Endothelial cell of umbilical vein (primary cell): ENCODE measurements around the gene ABCA2. TPM values are rescaled to one million over a fixed set of nuclear protein-coding genes. Genes with fewer than 3 reads are reported as not detected.

Source experiments
- BruUV-seq: library from RNA; stranded (reverse); fragments of 400-500 nt; replicated peaks from 2 replicates; lab custom pipeline; 2021; lab: Mats Ljungman, UMichigan
- CTCF ChIA-PET: fragments of 300-600, 350-600 bp; sonication (Branson Sonifier 250); formaldehyde crosslinking; loops from one replicate; lab custom pipeline; 2021; ENCODE audit warnings: antibody characterized with exemption, inconsistent platforms; lab: Charles Lee
- POLR2A ChIA-PET: fragments of 300-600, 350-600 bp; sonication (Branson Sonifier 250); formaldehyde crosslinking; loops from one replicate; lab custom pipeline; 2021; ENCODE audit warnings: antibody characterized with exemption, inconsistent platforms; lab: Charles Lee
- DNase-seq: peaks from one replicate; pipeline ENCODE4 v3.0.0-alpha.2; 2011; ENCODE audit warnings: low read depth, low spot score
- FAIRE-seq: peaks from 2 replicates; lab custom pipeline; 2011; peaks lifted over from hg19 to GRCh38; lab: Jason Lieb, UNC
- H2AFZ ChIP-seq: 2 replicates; pipeline ENCODE4 v1.6.0; 2012; ENCODE audit warnings: low read depth, low read length, control low read depth, inconsistent platforms
- H3K27ac ChIP-seq: 2 replicates; pipeline ENCODE4 v1.5.1; 2011; ENCODE audit warnings: low read depth, mild to moderate bottlenecking, control low read depth, low read length, moderate library complexity; ENCODE audit not compliant: insufficient read depth
- H3K27me3 ChIP-seq, 2 experiments: 2 replicates each; pipeline versions ENCODE4 v1.6.0 to v1.6.1; 2011; ENCODE audit warnings: low read length in 2 of 2, mixed read lengths in 1 of 2; ENCODE audit not compliant: control insufficient read depth in 2 of 2, insufficient read depth in 2 of 2
- H3K36me3 ChIP-seq, 2 experiments: 2 replicates in 1 of 2; 3 replicates in 1 of 2; pipeline ENCODE4 v1.5.1; 2011; ENCODE audit warnings: low read length in 2 of 2, mild to moderate bottlenecking in 1 of 2, moderate library complexity in 1 of 2; ENCODE audit not compliant: control insufficient read depth in 2 of 2, insufficient read depth in 2 of 2; ENCODE audit errors: extremely low read depth in 1 of 2
- H3K4me1 ChIP-seq: 3 replicates; pipeline ENCODE4 v1.5.1; 2011; ENCODE audit warnings: mild to moderate bottlenecking, low read length; ENCODE audit not compliant: control insufficient read depth, insufficient read depth; ENCODE audit errors: extremely low read depth
- H3K4me2 ChIP-seq: 2 replicates; pipeline ENCODE4 v1.6.1; 2011; ENCODE audit warnings: low read length, control low read depth, mixed read lengths; ENCODE audit not compliant: insufficient read depth
- H3K4me3 ChIP-seq, 3 experiments: fragments of 200-600 bp in 1 of 3; sonication (generic), shearing (Covaris generic) in 1 of 3; replicated peaks in 1 of 3; 2 replicates each; pipeline ENCODE4 v1.5.1; 2011 to 2016; ENCODE audit warnings: control low read depth in 3 of 3, low read length in 3 of 3, mild to moderate bottlenecking in 2 of 3, inconsistent platforms in 1 of 3, low read depth in 1 of 3, moderate library complexity in 1 of 3; ENCODE audit not compliant: insufficient read depth in 1 of 3
- H3K79me2 ChIP-seq: 2 replicates; pipeline ENCODE4 v1.6.0; 2012; ENCODE audit warnings: low read length, inconsistent platforms; ENCODE audit not compliant: control insufficient read depth, insufficient read depth
- H3K9ac ChIP-seq: replicated peaks from 2 replicates; pipeline ENCODE3; 2011; ENCODE audit warnings: low read length, control low read depth; ENCODE audit not compliant: insufficient read depth; ENCODE audit errors: extremely low read depth
- H3K9me1 ChIP-seq: replicated peaks from 3 replicates; pipeline ENCODE4 v1.6.0; 2011; ENCODE audit warnings: mild to moderate bottlenecking, low read length; ENCODE audit not compliant: control insufficient read depth, insufficient read depth; ENCODE audit errors: extremely low read depth
- H3K9me3 ChIP-seq: replicated peaks from 2 replicates; pipeline ENCODE4 v1.5.1; 2012; ENCODE audit warnings: low read length, inconsistent platforms; ENCODE audit not compliant: control insufficient read depth, insufficient read depth
- H4K20me1 ChIP-seq: replicated peaks from 2 replicates; pipeline ENCODE3; 2011; ENCODE audit warnings: mild to moderate bottlenecking, low read length; ENCODE audit not compliant: control insufficient read depth, insufficient read depth; ENCODE audit errors: extremely low read depth
- EZH2 ChIP-seq: IDR thresholded peaks from 2 replicates; pipeline ENCODE4 v1.6.1; 2012; ENCODE audit warnings: borderline replicate concordance, low read depth, mild to moderate bottlenecking, moderate library complexity, low read length, inconsistent platforms; ENCODE audit not compliant: severe bottlenecking
- FOS ChIP-seq: IDR thresholded peaks from 2 replicates; pipeline ENCODE4 v1.6.1; 2011; ENCODE audit warnings: mild to moderate bottlenecking, low read length, moderate library complexity, borderline replicate concordance; ENCODE audit not compliant: insufficient read depth
- GATA2 ChIP-seq: IDR thresholded peaks from 2 replicates; pipeline ENCODE4 v1.7.0; 2011; ENCODE audit warnings: low read depth, mild to moderate bottlenecking, moderate library complexity, mixed read lengths, low read length; ENCODE audit not compliant: insufficient read length, insufficient read depth
- JUN ChIP-seq: IDR thresholded peaks from 2 replicates; pipeline ENCODE4 v1.6.1; 2011; ENCODE audit warnings: borderline replicate concordance, low read depth; ENCODE audit not compliant: insufficient read length, insufficient read depth
- MYC ChIP-seq: IDR thresholded peaks from one replicate; pipeline ENCODE4 v1.6.1; 2011; ENCODE audit warnings: mild to moderate bottlenecking, low read depth, low read length
- POLR2A ChIP-seq: IDR thresholded peaks from 2 replicates; pipeline ENCODE4 v1.6.1; 2012; ENCODE audit warnings: low read depth, mild to moderate bottlenecking, control low read depth, low read length
- POLR2AphosphoS5 ChIP-seq: IDR thresholded peaks from 2 replicates; pipeline ENCODE4 v1.6.1; 2012; ENCODE audit warnings: low read depth, mild to moderate bottlenecking, control low read depth, low read length, moderate library complexity; ENCODE audit not compliant: insufficient read depth
- dilution Hi-C: fragments of 300-500 bp; cut with MboI; formaldehyde crosslinking; loops from one replicate; pipeline ENCODE4 v1.15.0; 2019; ENCODE audit warnings: low sequenced_read_pairs; ENCODE audit not compliant: extremely low pct_ligation_motif_present
- intact Hi-C: fragments of 100-400 bp; cut with micrococcal nuclease; formaldehyde crosslinking; loops from one replicate; pipeline ENCODE4 v1.10.0; 2022
- polyA plus RNA-seq, 4 experiments: library from polyadenylated mRNA; depleted of rRNA in 3 of 4; stranded (reverse) in 3 of 4; unstranded in 1 of 4; fragments of >200 nt; gene quantifications; 2 replicates each; pipeline versions ENCODE4 v1.2.1 to v1.2.3, GENCODE V29; 2011 to 2012; ENCODE audit warnings: missing spikeins in 1 of 4
- total RNA-seq: library from RNA; stranded (reverse); gene quantifications from 2 replicates; pipeline ENCODE4 v1.2.3, GENCODE V29; 2021
- TF ChIP-seq, protein P1 (sequence below): IDR thresholded peaks from 2 replicates; pipeline ENCODE4 v1.6.1; 2011; ENCODE audit not compliant: insufficient read depth, insufficient read length

ABCA2 gene
- total and polyA plus RNA-seq, 2 donors (not counting 3 experiments of a cell fraction or from before 2014, with no cell fraction given) = 20.0 to 29.1 TPM

DNA sequence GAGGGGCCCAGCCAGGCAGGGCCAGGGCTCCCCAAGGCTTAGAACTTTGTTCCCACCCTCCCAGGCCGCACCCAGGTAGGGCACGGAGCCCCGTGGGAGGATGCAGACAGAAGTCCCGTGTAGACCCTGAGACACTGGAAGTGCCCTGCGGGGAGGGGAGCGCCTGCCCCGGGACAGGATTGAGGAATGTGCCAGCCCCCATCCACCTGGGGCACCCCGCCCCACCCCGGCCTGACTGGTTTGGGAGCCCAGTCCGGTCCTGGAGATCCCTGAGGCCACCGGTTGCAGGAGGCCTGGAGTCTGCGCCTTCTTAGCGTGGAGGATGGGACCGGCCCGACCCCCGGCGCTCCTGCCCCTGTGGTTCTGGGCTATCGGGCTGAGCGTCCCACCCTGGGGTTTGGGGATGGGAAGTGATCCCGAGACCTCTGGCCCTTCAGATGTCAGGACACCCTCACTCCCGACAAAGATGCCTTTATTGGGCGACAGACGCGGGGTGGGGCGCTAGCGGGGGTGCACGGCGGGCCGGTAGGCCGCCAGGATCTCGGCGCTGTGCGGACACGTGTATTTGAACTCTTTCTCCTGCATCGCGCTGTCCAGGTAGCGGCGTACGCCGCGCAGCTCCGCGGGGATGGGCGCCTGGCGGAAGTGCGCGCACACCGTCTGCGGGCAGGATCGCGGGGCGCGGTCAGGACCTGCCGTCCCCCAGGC is 33.7 kb downstream of the ABCA2 start:
- peaks cover 32% of the 10 kb centered on the region for H3K4me1 ChIP-seq
- H4K20me1 ChIP-seq = no peaks in the 10 kb centered on the region
- H3K9me1 ChIP-seq = no peaks in the 10 kb centered on the region
- dilution Hi-C loops (no loop called here), intact Hi-C loops (loop anchor here (5.0 kb wide), 1 partner anchor 47 kb away; the partner anchor contains the start of gene C8G)
- FAIRE-seq (no peak), DNase-seq (no peak)
- H3K27ac ChIP-seq = no peak overlapping the region
- H3K27me3 ChIP-seq = no peaks in the 10 kb centered on the region
- H3K79me2 ChIP-seq = peaks cover 9% of the 10 kb centered on the region
- no peak overlapping the region for H3K4me3 ChIP-seq
- BruUV-seq = no TSS peak
- H2AFZ ChIP-seq = no peak overlapping the region
- H3K4me2 ChIP-seq = no peak overlapping the region
- POLR2A ChIA-PET = no interaction called here
- H3K9ac ChIP-seq = no peak overlapping the region
- CTCF ChIA-PET = interaction anchor here (0.6 to 1.4 kb wide), 3 partner anchors 16 to 46 kb away, joined by 3 to 6 read pairs (median 4); no protein-coding TSS in a partner anchor
- no peaks in the 10 kb centered on the region for H3K9me3 ChIP-seq
- no peaks in the 10 kb centered on the region for H3K36me3 ChIP-seq
- TF ChIP-seq, protein P1, sequence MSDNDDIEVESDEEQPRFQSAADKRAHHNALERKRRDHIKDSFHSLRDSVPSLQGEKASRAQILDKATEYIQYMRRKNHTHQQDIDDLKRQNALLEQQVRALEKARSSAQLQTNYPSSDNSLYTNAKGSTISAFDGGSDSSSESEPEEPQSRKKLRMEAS = no peak

DNA sequence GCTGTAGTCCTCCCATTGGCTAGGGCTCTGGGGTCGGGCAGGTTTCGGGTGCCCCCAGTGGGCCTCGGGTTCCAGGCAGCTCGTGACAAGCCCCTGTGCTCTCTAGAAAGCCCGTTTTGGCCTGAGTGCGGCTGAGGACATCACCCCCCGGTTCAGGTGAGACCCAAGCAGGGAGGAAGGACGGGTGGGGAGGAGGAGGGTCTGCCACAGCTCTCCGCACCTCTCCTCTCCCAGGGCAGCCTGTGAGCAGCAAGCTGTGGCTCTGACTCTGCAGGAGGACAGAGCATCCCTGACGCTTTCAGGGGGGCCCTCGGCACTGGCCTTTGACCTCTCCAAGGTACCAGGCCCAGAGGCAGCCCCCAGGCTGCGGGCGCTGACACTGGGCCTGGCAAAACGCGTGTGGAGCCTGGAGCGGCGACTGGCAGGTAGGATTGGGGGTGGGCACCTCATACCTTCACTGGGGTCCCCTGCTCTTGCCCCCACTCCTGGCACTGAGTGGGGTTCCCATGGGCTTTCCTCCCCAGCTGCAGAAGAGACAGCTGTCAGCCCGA is 35.1 kb downstream of the ABCA2 start:
- H3K9me3 ChIP-seq = no peaks in the 10 kb centered on the region
- H2AFZ ChIP-seq = peak overlapping the region; percentile 52
- FAIRE-seq = no peak
- H3K9ac ChIP-seq = peak overlapping the region; percentile 30
- H3K9me1 ChIP-seq = no peaks in the 10 kb centered on the region
- POLR2A ChIA-PET = no interaction called here
- no peaks in the 10 kb centered on the region for H4K20me1 ChIP-seq
- intact Hi-C loops (loop anchor here (1.0 to 5.0 kb wide), 2 partner anchors 15 to 46 kb away; partner anchors contain the start of gene C8G), dilution Hi-C loops (no loop called here)
- H3K27me3 ChIP-seq = no peaks in the 10 kb centered on the region
- TF ChIP-seq FOS (no peak), POLR2AphosphoS5 (no peak), GATA2 (no peak), JUN (no peak), MYC (no peak), POLR2A (no peak), EZH2 (no peak)
- BruUV-seq = no TSS peak
- no peaks in the 10 kb centered on the region for H3K36me3 ChIP-seq
- CTCF ChIA-PET = interaction anchor here (0.9 to 1.8 kb wide), 9 partner anchors 10 to 150 kb away, joined by 3 to 6 read pairs (median 4); partner anchors contain the start of genes AJM1, FBXW5, FUT7 and LCNL1
- peak overlapping the region; percentile 86 for H3K4me2 ChIP-seq
- DNase-seq = no peak
- H3K4me1 ChIP-seq = peaks cover 24% of the 10 kb centered on the region
- peaks cover 9% of the 10 kb centered on the region for H3K79me2 ChIP-seq
- peak overlapping the region; percentile 22 for H3K27ac ChIP-seq
- peak overlapping the region; percentile 47 to 56 (median 54) for H3K4me3 ChIP-seq
